ENCODE data around the gene PFDN2.

- TF ChIP-seq TAF1 (IDR thresholded peaks at IDR 0.05; ENCODE audit: borderline replicate concordance, low read depth, low read length) (no peak), POLR2A (IDR thresholded peaks at IDR 0.05; ENCODE audit: low read depth, low read length) (no peak)
Measured at GRCh38 chr1:161140755-161141400, 23.0 kb upstream of the PFDN2 start.
